ENCODE results near the gene STXBP5.
"Not testable (repeated sequence)": the region's sequence is repeated elsewhere in the genome, so short reads cannot be mapped to it uniquely, and the experiment has no call there.

STXBP5 gene

GRCh38 chr6:147371325-147371724, 167.1 kb downstream of the STXBP5 start:
- no peak overlapping the region for H3K4me3 Mint-ChIP-seq
- no peaks in the 10 kb centered on the region for H3K27me3 Mint-ChIP-seq (ENCODE audit: low read depth)
- no peaks in the 10 kb centered on the region for H3K4me1 Mint-ChIP-seq
- H3K36me3 Mint-ChIP-seq (ENCODE audit: low read depth), result peaks cover 19% of the 10 kb centered on the region
- H3K9me3 Mint-ChIP-seq, result no peaks in the 10 kb centered on the region
- TF ChIP-seq CTCF (IDR thresholded peaks at IDR 0.05; ENCODE audit: unreplicated experiment in 3 of 3), result no peak
- no peak overlapping the region for H3K27ac Mint-ChIP-seq

GRCh38 chr6:147372806-147373205, 168.6 kb downstream of the STXBP5 start:
- Mint-ChIP-seq H3K27me3 (ENCODE audit: low read depth) (no peaks in the 10 kb centered on the region), H3K36me3 (ENCODE audit: low read depth) (peaks cover 18% of the 10 kb centered on the region), H3K4me3 (no peak overlapping the region), H3K9me3 (no peaks in the 10 kb centered on the region), H3K4me1 (no peaks in the 10 kb centered on the region), H3K27ac (no peak overlapping the region)
- TF ChIP-seq CTCF (IDR thresholded peaks at IDR 0.05; ENCODE audit: unreplicated experiment in 3 of 3), result no peak

GRCh38 chr6:147378819-147379218, 174.6 kb downstream of the STXBP5 start:
- no peaks in the 10 kb centered on the region for H3K4me1 Mint-ChIP-seq
- no peak for TF ChIP-seq CTCF (IDR thresholded peaks at IDR 0.05; ENCODE audit: unreplicated experiment in 3 of 3)
- peaks cover 56% of the 10 kb centered on the region for H3K36me3 Mint-ChIP-seq (ENCODE audit: low read depth)
- no peak overlapping the region for H3K4me3 Mint-ChIP-seq
- no peak overlapping the region for H3K27ac Mint-ChIP-seq
- peaks cover 10% of the 10 kb centered on the region for H3K9me3 Mint-ChIP-seq
- H3K27me3 Mint-ChIP-seq (ENCODE audit: low read depth), result no peaks in the 10 kb centered on the region

- not testable (repeated sequence) for H3K27me3 Mint-ChIP-seq (ENCODE audit: low read depth); H3K4me1 Mint-ChIP-seq; H3K9me3 Mint-ChIP-seq; H3K27ac Mint-ChIP-seq; H3K4me3 Mint-ChIP-seq
- peaks cover 56% of the 10 kb centered on the region for H3K36me3 Mint-ChIP-seq (ENCODE audit: low read depth)
Observed at GRCh38 chr6:147380841-147381240, 176.6 kb downstream of the STXBP5 start.

- Mint-ChIP-seq H3K9me3 (peaks cover 10% of the 10 kb centered on the region), H3K4me3 (no peak overlapping the region), H3K4me1 (no peaks in the 10 kb centered on the region), H3K27me3 (ENCODE audit: low read depth) (no peaks in the 10 kb centered on the region), H3K36me3 (ENCODE audit: low read depth) (peaks cover 51% of the 10 kb centered on the region), H3K27ac (no peak overlapping the region)
- TF ChIP-seq CTCF (IDR thresholded peaks at IDR 0.05; ENCODE audit: unreplicated experiment in 3 of 3), result no peak
Observed at GRCh38 chr6:147381712-147382111, 177.5 kb downstream of the STXBP5 start.

- Mint-ChIP-seq H3K36me3 (ENCODE audit: low read depth) (peaks cover 43% of the 10 kb centered on the region), H3K9me3 (peaks cover 10% of the 10 kb centered on the region), H3K27me3 (ENCODE audit: low read depth) (no peaks in the 10 kb centered on the region), H3K27ac (no peak overlapping the region), H3K4me3 (no peak overlapping the region), H3K4me1 (no peaks in the 10 kb centered on the region)
- peak; percentile 41 to 59 (median 44) for TF ChIP-seq CTCF (IDR thresholded peaks at IDR 0.05; ENCODE audit: unreplicated experiment in 3 of 3)
Observed at GRCh38 chr6:147382945-147383554, 178.8 kb downstream of the STXBP5 start.

Data from nephron (organoid).